ENCODE data around the gene DNAH14. TPM values are rescaled to one million over a fixed set of nuclear protein-coding genes. Genes with fewer than 3 reads are reported as not detected.

The DNAH14 gene
- total and polyA plus RNA-seq, 10 of the 15 experiments (the other 5 are each of a cell fraction or from before 2014, with no cell fraction given): 2.0 to 7.9 (median 4.8) TPM

GRCh38 chr1:225342695-225343094 lies 413.2 kb downstream of the DNAH14 start (continued):
- no peak for TF ChIP-seq ZBTB11 (CRISPR knock-in tag; IDR thresholded peaks at IDR 0.05)
- TF ChIP-seq ATF2 (IDR thresholded peaks at IDR 0.05; ENCODE audit: low read length): no peak
- TF ChIP-seq CBFB (IDR thresholded peaks at IDR 0.05; ENCODE audit: low read depth): no peak

DNA sequence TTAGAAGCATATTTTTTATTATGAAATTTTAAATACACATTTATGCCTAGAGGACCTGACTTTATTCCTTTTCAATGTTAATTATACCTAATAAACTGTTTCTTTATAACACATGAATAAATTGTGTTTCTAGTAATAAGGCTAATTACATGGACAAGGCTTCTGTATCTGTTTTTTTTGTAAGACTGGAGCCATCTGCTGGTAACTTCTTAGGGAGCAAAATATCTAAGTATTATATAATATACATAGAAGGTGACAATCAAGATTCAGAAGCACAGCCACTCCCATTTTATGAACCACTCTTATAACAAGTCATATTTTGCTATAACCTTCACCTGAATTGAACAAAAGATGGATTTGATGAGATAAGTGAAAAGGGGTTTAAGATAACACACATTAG lies 414.1 kb downstream of the DNAH14 start:
- Histone ChIP-seq H4K20me1 (ENCODE audit: control insufficient read depth, insufficient read depth) (no peaks in the 10 kb centered on the region), H3K79me2 (ENCODE audit: control insufficient read depth, insufficient read depth, low read length) (no peaks in the 10 kb centered on the region), H3K27ac (ENCODE audit: control insufficient read depth, insufficient read depth) (no peak overlapping the region), H3K27me3 (replicated peaks in 1 of 2; ENCODE audit: control insufficient read depth in 2 of 2, insufficient read depth in 2 of 2, low read length in 1 of 2) (no peaks in the 10 kb centered on the region; a peak in 1 of 4 replicates), H3K4me3 (no peak overlapping the region), H3K9me3 (replicated peaks; ENCODE audit: control insufficient read depth, insufficient read depth, low read length) (no peaks in the 10 kb centered on the region), H3K36me3 (ENCODE audit: control insufficient read depth in 2 of 2, insufficient read depth in 2 of 2, low read length in 1 of 2) (no peaks in the 10 kb centered on the region), H3K4me1 (ENCODE audit: control insufficient read depth, insufficient read depth, low read length) (no peaks in the 10 kb centered on the region), H3K9ac (ENCODE audit: control insufficient read depth, insufficient read depth, low read length) (no peak overlapping the region), H2AFZ (ENCODE audit: control insufficient read depth, low read depth, low read length) (no peak overlapping the region), H3K4me2 (ENCODE audit: control insufficient read depth, insufficient read depth) (no peak overlapping the region)
- BruUV-seq (replicated peaks): no TSS peak
- ChIA-PET SMC1A (ENCODE audit: uncharacterized antibody, unreplicated experiment) (interaction anchor here (1.0 kb wide), 1 partner anchor 25 kb away, joined by 6 read pairs; no protein-coding TSS in a partner anchor), CTCF (interaction anchor here (1.0 kb wide), 2 partner anchors 18 to 25 kb away, joined by 3 to 6 read pairs; no protein-coding TSS in a partner anchor), RAD21 (ENCODE audit: unreplicated experiment) (no interaction called here), POLR2A (no interaction called here)
- TF ChIP-seq CTCF (IDR thresholded peaks at IDR 0.05 in 2 of 3, conservative IDR thresholded peaks at IDR 0.05 in 1 of 3; ENCODE audit: control insufficient read depth in 2 of 3, extremely low read depth in 1 of 3, insufficient read depth in 1 of 3, low read depth in 3 of 3, low read length in 3 of 3) (peak in 2 of 3 experiments; percentile 11 to 14; a peak in 2 of 6 replicates), NFIC (IDR thresholded peaks at IDR 0.05; ENCODE audit: low read depth, low read length) (no peak)
- FAIRE-seq: no peak
- intact Hi-C loops (cut with micrococcal nuclease; ENCODE audit: unreplicated experiment): loop anchor here (1.0 kb wide), 1 partner anchor 24 kb away; no protein-coding TSS in a partner anchor
- peak; percentile 62 for ATAC-seq
- in situ Hi-C loops (cut with MboI): no loop called here
- no peak for DNase-seq (ENCODE audit: low read depth, low spot score)

All from GM12878 (cell line).